ENCODE data around the gene TRPV4. TPM values are rescaled to one million over a fixed set of nuclear protein-coding genes. Genes with fewer than 3 reads are reported as not detected.
"Not testable (repeated sequence)": the region's sequence is repeated elsewhere in the genome, so short reads cannot be mapped to it uniquely, and the experiment has no call there.

TRPV4 gene
- total and polyA plus RNA-seq, 4 donors, result 1.9 to 6.5 (median 2.2) TPM

- DNase-seq, result no peak
- no peak for ATAC-seq (ENCODE audit: insufficient read depth, low FRiP score)
- no peaks in the 10 kb centered on the region for H3K27me3 ChIP-seq (ENCODE audit: control insufficient read depth in 3 of 3, insufficient read depth in 3 of 3, low read length in 2 of 3)
- H3K4me1 ChIP-seq (ENCODE audit: control insufficient read depth in 5 of 5, insufficient read depth in 5 of 5, low read length in 5 of 5), result peaks cover 0 to 4% (median 0%) of the 10 kb centered on the region in 5 donors
- peaks cover 4 to 46% (median 13%) of the 10 kb centered on the region in 4 donors for H3K36me3 ChIP-seq (ENCODE audit: control insufficient read depth in 4 of 4, insufficient read depth in 4 of 4, low read length in 4 of 4)
- no peak overlapping the region for H3K9ac ChIP-seq (ENCODE audit: insufficient read depth in 1 of 2, low read length in 2 of 2)
- no peaks in the 10 kb centered on the region for H3K9me3 ChIP-seq (ENCODE audit: control insufficient read depth in 4 of 4, insufficient read depth in 3 of 4, low read length in 3 of 4)
- WGBS, 2 donors, result 86 to 90% methylated on average over 5 of the region's 5 CpGs
- H3K4me3 ChIP-seq, result no peak overlapping the region
- no peak overlapping the region for H3K27ac ChIP-seq (ENCODE audit: low read depth in 1 of 2, low read length in 1 of 2)
- no peak for TF ChIP-seq CTCF (IDR thresholded peaks at IDR 0.05; ENCODE audit: control extremely low read depth, extremely low read depth)
These were observed 25.6 kb upstream of the TRPV4 start for GRCh38 chr12:109858764-109859163.

GRCh38 chr12:109857715-109858114 lies 24.5 kb upstream of the TRPV4 start:
- ATAC-seq (ENCODE audit: insufficient read depth, low FRiP score) (no peak), DNase-seq (no peak)
- no peak for TF ChIP-seq CTCF (IDR thresholded peaks at IDR 0.05; ENCODE audit: control extremely low read depth, extremely low read depth)
- WGBS, 2 donors, result 97 to 99% methylated on average over 6 of the region's 6 CpGs
- H3K27ac ChIP-seq (ENCODE audit: low read depth in 1 of 2, low read length in 1 of 2), result no peak overlapping the region
- H3K27me3 ChIP-seq (ENCODE audit: control insufficient read depth in 3 of 3, insufficient read depth in 3 of 3, low read length in 2 of 3), result no peaks in the 10 kb centered on the region
- H3K9me3 ChIP-seq (ENCODE audit: control insufficient read depth in 4 of 4, insufficient read depth in 3 of 4, low read length in 3 of 4), result no peaks in the 10 kb centered on the region
- H3K4me3 ChIP-seq, result no peak overlapping the region
- H3K9ac ChIP-seq (ENCODE audit: insufficient read depth in 1 of 2, low read length in 2 of 2), result no peak overlapping the region
- peaks cover 7 to 46% (median 15%) of the 10 kb centered on the region in 4 donors for H3K36me3 ChIP-seq (ENCODE audit: control insufficient read depth in 4 of 4, insufficient read depth in 4 of 4, low read length in 4 of 4)
- H3K4me1 ChIP-seq (ENCODE audit: control insufficient read depth in 5 of 5, insufficient read depth in 5 of 5, low read length in 5 of 5), result no peaks in the 10 kb centered on the region

GRCh38 chr12:109855377-109855776 lies 22.2 kb upstream of the TRPV4 start:
- no peak for DNase-seq
- H3K36me3 ChIP-seq (ENCODE audit: control insufficient read depth in 4 of 4, insufficient read depth in 4 of 4, low read length in 4 of 4), result peaks cover 10 to 40% (median 19%) of the 10 kb centered on the region in 4 donors
- no peaks in the 10 kb centered on the region for H3K27me3 ChIP-seq (ENCODE audit: control insufficient read depth in 3 of 3, insufficient read depth in 3 of 3, low read length in 2 of 3)
- TF ChIP-seq CTCF (IDR thresholded peaks at IDR 0.05; ENCODE audit: control extremely low read depth, extremely low read depth), result no peak
- no peak overlapping the region for H3K9ac ChIP-seq (ENCODE audit: insufficient read depth in 1 of 2, low read length in 2 of 2)
- 94 to 95% methylated on average over 14 of the region's 14 CpGs for WGBS, 2 donors
- ATAC-seq (ENCODE audit: insufficient read depth, low FRiP score), result no peak
- no peak overlapping the region for H3K27ac ChIP-seq (ENCODE audit: low read depth in 1 of 2, low read length in 1 of 2)
- H3K4me3 ChIP-seq, result no peak overlapping the region
- no peaks in the 10 kb centered on the region for H3K9me3 ChIP-seq (ENCODE audit: control insufficient read depth in 4 of 4, insufficient read depth in 3 of 4, low read length in 3 of 4)
- no peaks in the 10 kb centered on the region for H3K4me1 ChIP-seq (ENCODE audit: control insufficient read depth in 5 of 5, insufficient read depth in 5 of 5, low read length in 5 of 5)

- not testable (repeated sequence) for DNase-seq; H3K9me3 ChIP-seq (ENCODE audit: control insufficient read depth in 4 of 4, insufficient read depth in 3 of 4, low read length in 3 of 4); ATAC-seq (ENCODE audit: insufficient read depth, low FRiP score); H3K4me3 ChIP-seq; H3K4me1 ChIP-seq (ENCODE audit: control insufficient read depth in 5 of 5, insufficient read depth in 5 of 5, low read length in 5 of 5); H3K9ac ChIP-seq (ENCODE audit: insufficient read depth in 1 of 2, low read length in 2 of 2); H3K27ac ChIP-seq (ENCODE audit: low read depth in 1 of 2, low read length in 1 of 2); H3K27me3 ChIP-seq (ENCODE audit: control insufficient read depth in 3 of 3, insufficient read depth in 3 of 3, low read length in 2 of 3)
- peaks cover 7 to 15% (median 12%) of the 10 kb centered on the region in 4 donors for H3K36me3 ChIP-seq (ENCODE audit: control insufficient read depth in 4 of 4, insufficient read depth in 4 of 4, low read length in 4 of 4)
- WGBS, 2 donors, result 70 to 84% methylated on average over 6 of the region's 6 CpGs
These were observed 17.3 kb upstream of the TRPV4 start for GRCh38 chr12:109850518-109850917.

All from lung (tissue), 12 donors.